ENCODE data around the gene NLRC4. TPM values are rescaled to one million over a fixed set of nuclear protein-coding genes. Genes with fewer than 3 reads are reported as not detected.

Gene NLRC4
- total and polyA plus RNA-seq, 2 donors (not counting 3 experiments of a cell fraction or from before 2014, with no cell fraction given), result not detected

DNA sequence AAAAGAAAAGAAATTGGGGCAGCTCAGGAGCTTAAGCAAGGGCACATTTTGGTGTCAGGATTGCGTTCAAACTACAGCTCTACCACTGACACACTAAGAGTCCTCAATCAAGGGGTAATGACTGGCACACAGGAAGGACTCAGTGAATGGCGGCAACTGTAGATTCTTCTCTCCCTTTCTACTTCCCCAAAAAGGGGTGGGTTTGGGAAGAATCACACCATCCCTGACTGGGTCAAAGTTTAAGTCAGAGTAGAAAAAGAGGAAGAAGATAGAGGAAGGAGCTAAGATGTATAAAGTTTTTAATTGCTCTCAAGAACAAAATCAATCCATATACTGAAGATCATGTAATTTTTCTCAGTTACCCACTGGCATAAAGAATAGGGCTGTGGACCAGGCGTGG is 2.6 kb downstream of the NLRC4 start:
- Histone ChIP-seq H3K4me3 (replicated peaks in 1 of 3; ENCODE audit: insufficient read depth in 1 of 3, low read depth in 1 of 3, low read length in 3 of 3) (no peak overlapping the region), H4K20me1 (replicated peaks; ENCODE audit: control insufficient read depth, extremely low read depth, insufficient read depth, low read length) (no peaks in the 10 kb centered on the region), H3K27ac (ENCODE audit: insufficient read depth, low read depth, low read length) (no peak overlapping the region), H2AFZ (ENCODE audit: low read depth, low read length) (no peak overlapping the region), H3K79me2 (ENCODE audit: control insufficient read depth, insufficient read depth, low read length) (no peaks in the 10 kb centered on the region), H3K4me2 (ENCODE audit: insufficient read depth, low read length) (no peak overlapping the region), H3K9me3 (replicated peaks; ENCODE audit: control insufficient read depth, insufficient read depth, low read length) (no peaks in the 10 kb centered on the region), H3K36me3 (ENCODE audit: control insufficient read depth in 2 of 2, extremely low read depth in 1 of 2, insufficient read depth in 2 of 2, low read length in 2 of 2) (no peaks in the 10 kb centered on the region), H3K4me1 (ENCODE audit: control insufficient read depth, extremely low read depth, insufficient read depth, low read length) (no peaks in the 10 kb centered on the region), H3K9ac (replicated peaks; ENCODE audit: extremely low read depth, insufficient read depth, low read length) (no peak overlapping the region), H3K27me3 (ENCODE audit: control insufficient read depth in 2 of 2, insufficient read depth in 2 of 2, low read length in 2 of 2) (no peaks in the 10 kb centered on the region), H3K9me1 (replicated peaks; ENCODE audit: control insufficient read depth, extremely low read depth, insufficient read depth, low read length) (no peaks in the 10 kb centered on the region)
- dilution Hi-C loops (cut with MboI; ENCODE audit: extremely low pct_ligation_motif_present, low sequenced_read_pairs) (no loop called here), intact Hi-C loops (cut with micrococcal nuclease) (no loop called here)
- POLR2A ChIA-PET, result no interaction called here
- DNase-seq (ENCODE audit: low read depth, low spot score) (no peak), FAIRE-seq (no peak)
- CTCF ChIA-PET, result no interaction called here
- BruUV-seq (replicated peaks), result no TSS peak
- TF ChIP-seq JUN (IDR thresholded peaks at IDR 0.05; ENCODE audit: borderline replicate concordance, insufficient read depth, insufficient read length, low read depth) (no peak), POLR2AphosphoS5 (IDR thresholded peaks at IDR 0.05; ENCODE audit: insufficient read depth, low read depth, low read length) (no peak), EZH2 (IDR thresholded peaks at IDR 0.05; ENCODE audit: borderline replicate concordance, low read depth, low read length, severe bottlenecking) (no peak), GATA2 (IDR thresholded peaks at IDR 0.05; ENCODE audit: insufficient read depth, insufficient read length, low read depth, low read length) (no peak)

DNA sequence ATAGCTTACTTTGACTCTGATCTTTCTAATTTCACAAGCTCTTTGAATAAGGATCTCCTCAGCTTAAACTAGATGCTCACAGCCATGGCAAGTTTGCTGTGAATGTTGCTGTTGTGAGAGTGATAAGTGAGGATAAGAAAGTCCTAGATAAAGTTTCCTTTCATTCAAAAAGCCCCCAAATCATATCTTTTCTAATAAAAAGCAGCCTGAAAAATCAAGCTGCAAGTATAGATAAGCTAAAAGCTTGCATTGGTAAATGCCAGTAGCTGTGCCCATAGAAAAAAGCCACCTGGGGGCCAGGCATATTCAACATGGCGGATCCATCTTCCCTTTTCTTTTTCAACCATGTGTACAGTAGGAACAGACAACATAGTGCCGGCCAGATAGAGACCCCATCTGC is 4.3 kb downstream of the NLRC4 start:
- Histone ChIP-seq H3K9me1 (replicated peaks; ENCODE audit: control insufficient read depth, extremely low read depth, insufficient read depth, low read length) (no peaks in the 10 kb centered on the region), H3K4me1 (ENCODE audit: control insufficient read depth, extremely low read depth, insufficient read depth, low read length) (no peaks in the 10 kb centered on the region), H2AFZ (ENCODE audit: low read depth, low read length) (no peak overlapping the region), H3K27ac (ENCODE audit: insufficient read depth, low read depth, low read length) (no peak overlapping the region), H4K20me1 (replicated peaks; ENCODE audit: control insufficient read depth, extremely low read depth, insufficient read depth, low read length) (no peaks in the 10 kb centered on the region), H3K79me2 (ENCODE audit: control insufficient read depth, insufficient read depth, low read length) (no peaks in the 10 kb centered on the region), H3K27me3 (ENCODE audit: control insufficient read depth in 2 of 2, insufficient read depth in 2 of 2, low read length in 2 of 2) (no peaks in the 10 kb centered on the region), H3K36me3 (ENCODE audit: control insufficient read depth in 2 of 2, extremely low read depth in 1 of 2, insufficient read depth in 2 of 2, low read length in 2 of 2) (no peaks in the 10 kb centered on the region), H3K4me2 (ENCODE audit: insufficient read depth, low read length) (no peak overlapping the region), H3K9me3 (replicated peaks; ENCODE audit: control insufficient read depth, insufficient read depth, low read length) (no peaks in the 10 kb centered on the region), H3K9ac (replicated peaks; ENCODE audit: extremely low read depth, insufficient read depth, low read length) (no peak overlapping the region), H3K4me3 (replicated peaks in 1 of 3; ENCODE audit: insufficient read depth in 1 of 3, low read depth in 1 of 3, low read length in 3 of 3) (no peak overlapping the region)
- POLR2A ChIA-PET, result no interaction called here
- dilution Hi-C loops (cut with MboI; ENCODE audit: extremely low pct_ligation_motif_present, low sequenced_read_pairs) (no loop called here), intact Hi-C loops (cut with micrococcal nuclease) (no loop called here)
- CTCF ChIA-PET, result no interaction called here
- FAIRE-seq (no peak), DNase-seq (ENCODE audit: low read depth, low spot score) (no peak)
- TF ChIP-seq, protein P1, sequence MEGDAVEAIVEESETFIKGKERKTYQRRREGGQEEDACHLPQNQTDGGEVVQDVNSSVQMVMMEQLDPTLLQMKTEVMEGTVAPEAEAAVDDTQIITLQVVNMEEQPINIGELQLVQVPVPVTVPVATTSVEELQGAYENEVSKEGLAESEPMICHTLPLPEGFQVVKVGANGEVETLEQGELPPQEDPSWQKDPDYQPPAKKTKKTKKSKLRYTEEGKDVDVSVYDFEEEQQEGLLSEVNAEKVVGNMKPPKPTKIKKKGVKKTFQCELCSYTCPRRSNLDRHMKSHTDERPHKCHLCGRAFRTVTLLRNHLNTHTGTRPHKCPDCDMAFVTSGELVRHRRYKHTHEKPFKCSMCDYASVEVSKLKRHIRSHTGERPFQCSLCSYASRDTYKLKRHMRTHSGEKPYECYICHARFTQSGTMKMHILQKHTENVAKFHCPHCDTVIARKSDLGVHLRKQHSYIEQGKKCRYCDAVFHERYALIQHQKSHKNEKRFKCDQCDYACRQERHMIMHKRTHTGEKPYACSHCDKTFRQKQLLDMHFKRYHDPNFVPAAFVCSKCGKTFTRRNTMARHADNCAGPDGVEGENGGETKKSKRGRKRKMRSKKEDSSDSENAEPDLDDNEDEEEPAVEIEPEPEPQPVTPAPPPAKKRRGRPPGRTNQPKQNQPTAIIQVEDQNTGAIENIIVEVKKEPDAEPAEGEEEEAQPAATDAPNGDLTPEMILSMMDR (IDR thresholded peaks at IDR 0.05; ENCODE audit: extremely low read depth in 1 of 2, insufficient read depth in 1 of 2, low read depth in 1 of 2, low read length in 2 of 2), result no peak
- no peak for TF ChIP-seq EZH2 (IDR thresholded peaks at IDR 0.05; ENCODE audit: borderline replicate concordance, low read depth, low read length, severe bottlenecking)
- TF ChIP-seq FOS (IDR thresholded peaks at IDR 0.05; ENCODE audit: borderline replicate concordance, insufficient read depth, low read length), result no peak
- no peak for TF ChIP-seq GATA2 (IDR thresholded peaks at IDR 0.05; ENCODE audit: insufficient read depth, insufficient read length, low read depth, low read length)
- no peak for TF ChIP-seq POLR2AphosphoS5 (IDR thresholded peaks at IDR 0.05; ENCODE audit: insufficient read depth, low read depth, low read length)
- no peak for TF ChIP-seq POLR2A (IDR thresholded peaks at IDR 0.05; ENCODE audit: low read depth, low read length)
- no peak for TF ChIP-seq MYC (IDR thresholded peaks at IDR 0.05; ENCODE audit: low read depth, low read length)
- TF ChIP-seq, protein P2, sequence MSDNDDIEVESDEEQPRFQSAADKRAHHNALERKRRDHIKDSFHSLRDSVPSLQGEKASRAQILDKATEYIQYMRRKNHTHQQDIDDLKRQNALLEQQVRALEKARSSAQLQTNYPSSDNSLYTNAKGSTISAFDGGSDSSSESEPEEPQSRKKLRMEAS (IDR thresholded peaks at IDR 0.05; ENCODE audit: insufficient read depth, insufficient read length), result no peak
- no peak for TF ChIP-seq JUN (IDR thresholded peaks at IDR 0.05; ENCODE audit: borderline replicate concordance, insufficient read depth, insufficient read length, low read depth)
- no TSS peak for BruUV-seq (replicated peaks)
